PC-3 (cell line): Measurements from ENCODE around the gene GSTK1. TPM values are rescaled to one million over a fixed set of nuclear protein-coding genes. Genes with fewer than 3 reads are reported as not detected.

ENCODE experiments used
- ATAC-seq: fragments of 200-7000 bp; cut with Tn5 transposase; 2 replicates; pipeline ENCODE4 v1.9.1; 2020; ENCODE audit warnings: mild to moderate bottlenecking, moderate library complexity
- BruUV-seq: library from RNA; stranded (reverse); fragments of 400-500 nt; replicated peaks from 2 replicates; lab custom pipeline; 2021; lab: Mats Ljungman, UMichigan
- CTCF ChIA-PET: fragments of 300-600 bp; sonication (Branson Sonifier 250); formaldehyde crosslinking; loops from one replicate; lab custom pipeline; 2022; ENCODE audit warnings: antibody characterized with exemption; lab: Charles Lee
- POLR2A ChIA-PET: fragments of 300-600 bp; sonication (Branson Sonifier 250); formaldehyde crosslinking; loops from one replicate; lab custom pipeline; 2022; ENCODE audit warnings: antibody characterized with exemption; ENCODE audit not compliant: unreplicated experiment; lab: Charles Lee
- DNase-seq: peaks from one replicate; pipeline ENCODE4 v3.0.0-alpha.2; 2015
- H2AFZ ChIP-seq: fragments of 300-600 bp; sonication (generic); 2 replicates; pipeline ENCODE4 v1.6.0; 2016; ENCODE audit warnings: antibody characterized with exemption, low read length
- H3F3A ChIP-seq: fragments of 300-600 bp; sonication (generic); one replicate; pipeline ENCODE4 v1.6.0; 2017; ENCODE audit warnings: antibody characterized with exemption, low read length, control low read depth, mild to moderate bottlenecking; ENCODE audit not compliant: unreplicated experiment
- H3K27ac ChIP-seq: fragments of 300-600 bp; sonication (generic); 2 replicates; pipeline ENCODE4 v1.5.1; 2016; ENCODE audit warnings: mild to moderate bottlenecking, low read length
- H3K27me3 ChIP-seq: fragments of 300-600 bp; sonication (generic); 2 replicates; pipeline ENCODE4 v1.6.1; 2016; ENCODE audit warnings: low read length, mixed read lengths
- H3K36me3 ChIP-seq: fragments of 300-600 bp; sonication (generic); 2 replicates; pipeline ENCODE4 v1.6.1; 2016; ENCODE audit warnings: low read depth, mixed run types, low read length, mixed read lengths
- H3K4me1 ChIP-seq: fragments of 300-600 bp; sonication (generic); 2 replicates; pipeline ENCODE4 v1.5.1; 2016; ENCODE audit warnings: low read length; ENCODE audit not compliant: insufficient read depth
- H3K4me2 ChIP-seq: fragments of 300-600 bp; sonication (generic); 2 replicates; pipeline ENCODE4 v1.6.0; 2016; ENCODE audit warnings: low read length
- H3K4me3 ChIP-seq: fragments of 300-600 bp; sonication (generic); 2 replicates; pipeline ENCODE4 v1.5.1; 2016; ENCODE audit warnings: mild to moderate bottlenecking, low read length, mixed read lengths
- H3K79me2 ChIP-seq: fragments of 300-600 bp; sonication (generic); 2 replicates; pipeline ENCODE4 v1.6.1; 2017; ENCODE audit warnings: low read length, mixed read lengths
- H3K9ac ChIP-seq: fragments of 300-600 bp; sonication (generic); 2 replicates; pipeline ENCODE4 v1.6.0; 2016; ENCODE audit warnings: mild to moderate bottlenecking, low read length
- H3K9me2 ChIP-seq: fragments of 300-600 bp; sonication (generic); replicated peaks from 2 replicates; pipeline ENCODE4 v1.6.1; 2016; ENCODE audit warnings: mixed run types, low read length, mixed read lengths
- H3K9me3 ChIP-seq: fragments of 300-600 bp; sonication (generic); 2 replicates; pipeline ENCODE4 v1.6.1; 2016; ENCODE audit warnings: low read length, mixed read lengths
- H4K20me1 ChIP-seq: fragments of 300-600 bp; sonication (generic); 2 replicates; pipeline ENCODE4 v1.6.1; 2016; ENCODE audit warnings: low read length, mixed read lengths
- EZH2 ChIP-seq: fragments of 300-600 bp; sonication (generic); IDR thresholded peaks from one replicate; pipeline ENCODE4 v1.6.1; 2017; ENCODE audit warnings: antibody characterized with exemption, mild to moderate bottlenecking, low read length; ENCODE audit not compliant: unreplicated experiment
- EZH2phosphoT487 ChIP-seq: fragments of 300-600 bp; sonication (generic); IDR thresholded peaks from 2 replicates; pipeline ENCODE4 v1.6.1; 2018; ENCODE audit warnings: mild to moderate bottlenecking, antibody characterized with exemption, low read length, borderline replicate concordance
- intact Hi-C: fragments of 100-400 bp; cut with micrococcal nuclease; formaldehyde crosslinking; loops from 2 replicates; pipeline ENCODE4 v1.9.0; 2023
- total RNA-seq: library from RNA; depleted of rRNA; stranded (reverse); fragments of >200 nt; gene quantifications from 2 replicates; pipeline ENCODE4 v1.2.3, GENCODE V29; 2014
- TF ChIP-seq, protein P1 (sequence below): fragments of 300-600 bp; sonication (generic); conservative IDR thresholded peaks from 2 replicates; pipeline ENCODE4 v1.5.1; 2017; ENCODE audit warnings: antibody characterized with exemption, low read depth, mild to moderate bottlenecking, low read length

GSTK1 gene
- total RNA-seq, 1 experiment from 2014 or later = 111 TPM

DNA sequence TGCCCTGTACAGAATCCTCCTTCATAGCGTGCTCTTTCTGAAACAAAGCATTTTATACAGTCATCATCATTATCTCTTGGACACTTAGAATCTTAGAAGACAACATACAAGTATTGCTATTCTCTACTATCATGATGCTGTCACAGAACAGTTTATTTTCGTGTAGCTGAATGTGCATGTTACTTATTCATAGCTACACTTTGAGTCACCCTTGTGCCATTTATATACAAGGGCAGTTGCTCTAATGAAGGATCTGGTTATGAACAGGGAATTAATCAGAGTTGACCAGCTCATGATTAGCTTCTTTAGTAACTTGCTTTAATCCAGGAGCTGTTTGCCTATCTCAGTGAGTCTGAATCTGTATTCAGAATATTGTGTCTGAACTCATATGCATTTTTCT is 36.1 kb downstream of the GSTK1 start:
- 0 out of 2 replicates have a peak overlapping the region, but pooled peaks have one; percentile 77 for H3K27ac ChIP-seq
- peaks cover 8% of the 10 kb centered on the region for H3F3A ChIP-seq
- no TSS peak for BruUV-seq
- H3K27me3 ChIP-seq = no peaks in the 10 kb centered on the region
- no peak overlapping the region for H3K9ac ChIP-seq
- H3K4me3 ChIP-seq = no peak overlapping the region
- H3K9me2 ChIP-seq = no peaks in the 10 kb centered on the region
- POLR2A ChIA-PET = interaction anchor here (0.5 to 0.9 kb wide), 2 partner anchors 33 to 35 kb away, joined by 5 to 11 read pairs; no protein-coding TSS in a partner anchor
- H3K4me2 ChIP-seq = peak overlapping the region; percentile 7; the same call in 1 of the 2 replicates
- H2AFZ ChIP-seq = no peak overlapping the region
- ATAC-seq (peak; percentile 6), DNase-seq (peak; percentile 37)
- peaks cover 20% of the 10 kb centered on the region for H4K20me1 ChIP-seq
- TF ChIP-seq, protein P1, sequence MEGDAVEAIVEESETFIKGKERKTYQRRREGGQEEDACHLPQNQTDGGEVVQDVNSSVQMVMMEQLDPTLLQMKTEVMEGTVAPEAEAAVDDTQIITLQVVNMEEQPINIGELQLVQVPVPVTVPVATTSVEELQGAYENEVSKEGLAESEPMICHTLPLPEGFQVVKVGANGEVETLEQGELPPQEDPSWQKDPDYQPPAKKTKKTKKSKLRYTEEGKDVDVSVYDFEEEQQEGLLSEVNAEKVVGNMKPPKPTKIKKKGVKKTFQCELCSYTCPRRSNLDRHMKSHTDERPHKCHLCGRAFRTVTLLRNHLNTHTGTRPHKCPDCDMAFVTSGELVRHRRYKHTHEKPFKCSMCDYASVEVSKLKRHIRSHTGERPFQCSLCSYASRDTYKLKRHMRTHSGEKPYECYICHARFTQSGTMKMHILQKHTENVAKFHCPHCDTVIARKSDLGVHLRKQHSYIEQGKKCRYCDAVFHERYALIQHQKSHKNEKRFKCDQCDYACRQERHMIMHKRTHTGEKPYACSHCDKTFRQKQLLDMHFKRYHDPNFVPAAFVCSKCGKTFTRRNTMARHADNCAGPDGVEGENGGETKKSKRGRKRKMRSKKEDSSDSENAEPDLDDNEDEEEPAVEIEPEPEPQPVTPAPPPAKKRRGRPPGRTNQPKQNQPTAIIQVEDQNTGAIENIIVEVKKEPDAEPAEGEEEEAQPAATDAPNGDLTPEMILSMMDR = no peak
- no peak for TF ChIP-seq EZH2phosphoT487
- TF ChIP-seq EZH2 = no peak
- CTCF ChIA-PET = interaction anchor here (0.6 to 1.3 kb wide), 5 partner anchors 10 to 84 kb away, joined by 3 to 15 read pairs (median 5); partner anchors contain the start of genes CASP2 and GSTK1
- peaks cover 39% of the 10 kb centered on the region for H3K79me2 ChIP-seq
- no peaks in the 10 kb centered on the region for H3K9me3 ChIP-seq
- peaks cover 63% of the 10 kb centered on the region for H3K4me1 ChIP-seq
- H3K36me3 ChIP-seq = peaks cover 82% of the 10 kb centered on the region
- intact Hi-C loops = no loop called here

DNA sequence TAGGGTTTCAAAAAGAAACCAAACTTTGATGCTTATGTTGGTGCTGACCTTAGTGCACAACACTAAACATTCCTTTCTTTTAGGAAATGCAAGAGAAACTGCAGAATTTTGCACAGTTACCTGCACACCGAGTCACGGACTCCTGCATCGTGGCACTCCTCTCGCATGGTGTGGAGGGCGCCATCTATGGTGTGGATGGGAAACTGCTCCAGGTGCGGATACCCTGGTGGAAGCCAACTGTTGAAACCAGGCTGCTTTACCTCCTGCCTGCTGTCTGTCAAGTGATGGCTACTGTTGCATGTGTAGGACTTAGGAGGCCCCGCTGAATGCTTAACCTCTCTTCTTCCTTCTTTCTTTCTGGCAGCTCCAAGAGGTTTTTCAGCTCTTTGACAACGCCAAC is 36.6 kb downstream of the GSTK1 start:
- intact Hi-C loops = no loop called here
- Histone ChIP-seq H2AFZ (no peak overlapping the region), H4K20me1 (peaks cover 20% of the 10 kb centered on the region), H3F3A (peaks cover 8% of the 10 kb centered on the region), H3K27me3 (no peaks in the 10 kb centered on the region), H3K79me2 (peaks cover 35% of the 10 kb centered on the region), H3K9me3 (no peaks in the 10 kb centered on the region), H3K4me3 (no peak overlapping the region), H3K36me3 (peaks cover 80% of the 10 kb centered on the region), H3K27ac (peak overlapping the region; percentile 77), H3K4me2 (0 out of 2 replicates have a peak overlapping the region, but pooled peaks have one; percentile 56), H3K9me2 (no peaks in the 10 kb centered on the region), H3K4me1 (peaks cover 60% of the 10 kb centered on the region), H3K9ac (no peak overlapping the region)
- no peak for TF ChIP-seq EZH2phosphoT487
- TF ChIP-seq, protein P1 = peak; percentile 83
- ATAC-seq (peak; percentile 5; the same call in 1 of the 2 replicates), DNase-seq (peak; percentile 52)
- ChIA-PET POLR2A (interaction anchor here (0.9 kb wide), 1 partner anchor 35 kb away, joined by 11 read pairs; no protein-coding TSS in a partner anchor), CTCF (interaction anchor here (0.6 to 1.3 kb wide), 5 partner anchors 10 to 85 kb away, joined by 3 to 15 read pairs (median 5); partner anchors contain the start of genes CASP2 and GSTK1)
- BruUV-seq = no TSS peak
